Hepatic stellate cell (primary cell): ENCODE data around the gene RIMBP3C.
"Not testable (repeated sequence)": the region's sequence is repeated elsewhere in the genome, so short reads cannot be mapped to it uniquely, and the experiment has no call there.

Experiments used
- DNase-seq: peaks from one replicate; pipeline ENCODE4 v3.0.0; 2011; ENCODE audit warnings: low spot score

Gene RIMBP3C

DNA sequence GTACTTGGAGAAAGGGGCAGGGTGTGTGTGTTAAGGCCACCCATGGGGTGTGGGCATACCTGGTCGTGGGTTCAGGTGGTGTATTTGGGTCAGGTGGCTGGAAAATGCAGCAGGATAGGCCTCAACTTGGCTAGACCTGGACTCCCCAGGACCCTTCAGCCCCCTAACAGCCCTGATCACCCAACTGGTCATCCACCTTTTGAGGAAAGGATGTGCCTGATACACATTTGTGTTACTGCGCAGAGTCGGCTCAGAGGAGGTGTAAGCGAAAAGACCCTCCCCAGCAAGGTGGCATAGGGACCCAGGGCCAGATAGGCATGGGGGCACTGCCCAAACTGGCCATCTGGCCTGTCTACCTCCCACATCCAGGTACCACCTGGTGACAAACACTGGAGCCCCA lies at the start of gene RIMBP3C:
TSS of gene RIMBP3C (minus strand) at position 101 of the 400 bp plus-strand sequence. CDS start 485 bp downstream, outside the sequence.
- not testable (repeated sequence) for DNase-seq

GRCh38 chr22:21599053-21599893 lies 48.0 kb upstream of the RIMBP3C start:
- no peak for DNase-seq

DNA sequence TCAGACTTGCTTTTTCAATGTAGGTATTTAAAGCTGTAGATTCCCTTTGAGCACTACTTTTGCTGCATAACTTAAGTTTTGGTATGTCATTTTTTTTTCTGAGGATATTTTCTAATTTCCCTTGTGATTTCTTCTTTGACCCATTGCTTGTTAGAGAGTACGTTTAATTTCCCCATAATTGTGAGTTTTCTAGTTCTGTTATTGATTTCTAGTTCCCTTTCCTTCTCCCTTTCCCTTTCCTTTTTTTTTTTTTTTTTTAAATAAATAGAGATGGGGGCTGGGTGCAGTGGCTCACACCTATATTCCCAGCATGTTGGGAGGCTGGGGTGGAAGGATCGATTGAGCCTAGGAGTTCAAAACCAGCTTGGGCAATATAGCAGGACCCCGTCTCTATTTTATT lies 47.0 kb upstream of the RIMBP3C start:
- DNase-seq: no peak

DNA sequence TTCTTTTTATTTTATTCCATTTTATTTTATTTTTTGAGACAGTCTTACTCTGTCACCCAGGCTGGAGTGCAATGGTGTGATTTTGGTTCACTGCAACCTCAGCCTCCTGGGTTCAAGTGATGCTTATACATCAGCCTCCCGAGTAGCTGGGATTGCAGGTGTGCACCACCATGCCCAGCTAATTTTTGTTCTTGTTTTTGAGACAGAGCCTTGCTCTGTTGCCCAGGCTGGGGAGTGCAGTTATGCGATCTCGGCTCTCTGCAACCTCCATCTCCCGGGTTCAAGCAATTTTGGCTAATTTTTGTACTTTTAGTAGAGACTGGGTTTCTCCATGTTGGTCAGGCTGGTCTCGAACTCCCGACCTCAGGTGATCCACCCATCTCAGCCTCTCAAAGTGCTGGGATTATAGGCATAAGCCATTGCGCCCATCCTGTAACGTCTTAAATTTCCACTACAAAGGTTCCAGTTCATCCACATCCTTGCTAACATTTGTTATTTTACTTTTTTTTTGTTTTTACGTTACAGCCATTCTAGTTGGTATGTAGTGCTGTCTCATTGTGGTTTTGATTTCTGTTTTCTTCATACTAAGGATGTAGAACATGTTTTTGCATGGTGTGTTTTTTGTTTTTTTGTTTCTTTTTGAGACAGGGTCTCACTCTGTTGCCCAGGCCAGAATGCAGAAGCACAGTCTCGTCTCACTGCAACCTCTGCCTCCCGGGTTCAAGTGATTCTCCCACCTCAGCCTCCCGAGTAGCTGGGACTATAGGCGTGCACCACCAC lies 45.3 kb upstream of the RIMBP3C start:
- not testable (repeated sequence) for DNase-seq

GRCh38 chr22:21594865-21595452 lies 43.7 kb upstream of the RIMBP3C start:
- no peak for DNase-seq

- no peak for DNase-seq
Measured at GRCh38 chr22:21593406-21594232, 42.4 kb upstream of the RIMBP3C start.

DNA sequence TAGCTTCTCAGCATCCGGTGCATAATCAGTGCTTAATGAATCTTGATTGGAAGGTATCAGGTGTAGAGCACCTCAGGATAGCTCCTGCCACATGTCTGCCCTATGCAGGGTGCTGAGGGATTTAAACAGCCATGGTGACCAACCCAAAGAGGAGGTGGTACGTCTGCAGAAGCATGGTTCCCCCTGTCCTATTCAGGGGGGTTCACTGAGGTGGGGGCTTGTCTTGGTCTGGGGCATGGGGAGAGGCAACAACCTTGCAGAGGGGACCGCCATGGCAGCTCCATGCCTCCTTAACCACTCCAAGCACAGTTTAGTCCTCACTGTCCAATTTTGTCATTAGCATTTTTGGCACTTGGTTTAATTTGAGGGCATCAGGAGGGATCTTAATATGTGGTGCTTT lies 41.2 kb upstream of the RIMBP3C start:
- DNase-seq: no peak

GRCh38 chr22:21591695-21592094 lies 40.4 kb upstream of the RIMBP3C start:
- DNase-seq: no peak

GRCh38 chr22:21590809-21591641 lies 39.8 kb upstream of the RIMBP3C start:
- no peak for DNase-seq

GRCh38 chr22:21589396-21589795 lies 38.1 kb upstream of the RIMBP3C start:
- DNase-seq: no peak

- no peak for DNase-seq
Measured at GRCh38 chr22:21587803-21588611, 36.7 kb upstream of the RIMBP3C start.

- no peak for DNase-seq
Measured at GRCh38 chr22:21585389-21585788, 34.1 kb upstream of the RIMBP3C start.

- DNase-seq: no peak
Measured at GRCh38 chr22:21582801-21583740, 31.8 kb upstream of the RIMBP3C start.

- not testable (repeated sequence) for DNase-seq
Measured at GRCh38 chr22:21581009-21581713, 29.9 kb upstream of the RIMBP3C start.

- not testable (repeated sequence) for DNase-seq
Measured at GRCh38 chr22:21580623-21581007, 29.4 kb upstream of the RIMBP3C start.

- no peak for DNase-seq
Measured at GRCh38 chr22:21579474-21579851, 28.2 kb upstream of the RIMBP3C start.

DNA sequence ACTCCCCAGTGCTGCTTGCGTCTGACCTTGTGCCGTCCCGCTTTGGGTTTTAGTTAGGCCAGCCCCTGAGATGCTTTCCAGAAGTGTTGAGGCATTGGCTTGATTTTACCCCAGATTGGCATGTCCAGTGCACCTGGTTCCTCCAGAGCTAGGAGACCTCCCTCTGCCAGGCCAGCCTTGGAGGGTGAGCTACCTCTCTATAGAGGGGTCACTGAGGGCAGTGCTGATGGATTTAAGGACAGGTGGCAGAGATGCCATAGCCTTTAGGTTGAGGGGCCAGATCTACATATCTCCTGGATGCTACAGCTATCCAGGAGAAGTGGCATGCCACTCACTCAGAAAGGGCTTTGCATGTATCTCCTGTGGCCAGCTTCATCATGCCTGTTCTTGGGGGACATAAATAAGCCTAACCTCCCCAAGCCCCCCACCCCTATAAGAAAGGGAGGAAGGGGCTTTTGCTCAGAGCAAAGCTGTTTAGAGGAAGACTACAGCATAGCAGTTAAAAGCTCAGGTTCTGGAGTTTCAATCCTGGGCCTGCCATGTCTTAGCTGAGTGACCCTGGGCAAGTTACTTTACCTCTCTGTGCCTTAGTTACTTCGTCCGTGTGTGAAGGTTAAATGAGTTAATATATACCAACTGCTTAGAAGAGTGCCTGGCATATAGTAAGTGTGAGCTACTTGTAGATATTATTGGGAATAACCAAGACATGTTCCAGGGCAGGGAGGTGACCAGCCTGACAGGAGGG lies 22.7 kb upstream of the RIMBP3C start:
- no peak for DNase-seq

DNA sequence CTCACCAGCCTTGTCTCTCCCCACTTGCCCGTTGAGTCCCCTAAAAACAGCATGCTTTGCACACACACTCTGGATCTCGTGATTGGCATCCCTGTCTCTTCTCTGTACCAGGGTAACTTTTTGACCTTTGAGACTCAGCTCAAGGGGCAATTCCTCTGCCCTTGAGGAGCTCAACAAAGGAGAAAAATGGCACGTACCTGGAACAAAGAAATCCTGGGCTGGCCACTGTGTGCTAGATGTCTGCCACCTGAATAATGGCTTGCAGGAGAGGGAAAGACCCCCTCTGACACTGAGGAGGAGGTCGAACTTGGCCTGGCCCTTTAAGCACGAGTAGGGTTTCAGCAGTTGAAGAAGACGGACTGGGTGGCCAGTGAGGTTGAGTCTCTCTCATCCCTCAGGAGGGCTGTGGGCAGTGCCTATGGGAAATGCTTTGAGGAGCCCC lies 22.1 kb upstream of the RIMBP3C start:
- DNase-seq: no peak
